ENCODE results near the gene DAP.

DNA sequence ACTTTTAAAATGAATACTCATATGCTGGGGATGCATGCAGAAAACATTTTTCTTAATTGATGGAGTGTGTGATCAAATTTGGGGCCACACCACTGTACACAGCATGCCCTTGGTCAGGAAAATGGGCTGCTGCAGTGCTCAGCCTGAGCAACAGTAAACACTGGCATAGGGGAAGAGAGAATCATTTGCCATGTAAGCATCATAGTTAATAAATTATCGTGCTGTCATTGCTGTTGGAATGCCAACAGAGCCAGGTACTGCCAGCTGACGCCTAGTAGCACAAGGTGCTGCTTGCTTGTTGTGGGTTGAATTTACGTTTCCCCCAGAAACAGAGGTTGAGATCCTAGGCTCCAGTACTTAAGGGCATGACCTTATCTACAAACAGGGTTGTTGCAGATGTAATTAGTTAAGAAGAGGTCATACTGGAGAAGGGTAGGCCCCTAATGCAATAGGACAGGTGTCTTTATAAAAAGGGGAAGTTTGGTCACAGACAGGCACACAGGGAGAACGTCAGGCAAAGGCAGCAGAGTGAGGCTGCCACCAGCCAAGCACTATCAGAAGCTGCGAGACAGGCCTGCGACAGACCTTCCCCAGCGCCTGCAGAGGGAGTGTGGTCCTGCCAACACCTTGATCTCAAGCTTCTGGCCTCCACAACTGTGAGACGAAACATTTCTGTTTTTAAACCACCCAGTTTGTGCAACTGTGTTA, 25.3 kb downstream of the DAP start:
- TF ChIP-seq EZH2 (IDR thresholded peaks at IDR 0.05; ENCODE audit: low read length, missing control alignments) (no peak), CTCF (conservative IDR thresholded peaks at IDR 0.05 in 1 of 2, IDR thresholded peaks at IDR 0.05 in 1 of 2; ENCODE audit: low read depth in 1 of 2, low read length in 2 of 2) (no peak)

Measured in fibroblast of lung (primary cell).